WTC11 (cell line): Measurements from ENCODE around the gene NUF2. TPM values are rescaled to one million over a fixed set of nuclear protein-coding genes. Genes with fewer than 3 reads are reported as not detected.
"Not testable (repeated sequence)": the region's sequence is repeated elsewhere in the genome, so short reads cannot be mapped to it uniquely, and the experiment has no call there.

Experiments
- ATAC-seq: fragments of 200-7000 bp; cut with Tn5 transposase; 2 replicates; pipeline ENCODE4 v1.10.0; 2021; ENCODE audit warnings: mild to moderate bottlenecking, moderate library complexity
- CTCF ChIA-PET: fragments of 300-600 bp; sonication (Branson Sonifier 250); formaldehyde crosslinking; loops from one replicate; lab custom pipeline; 2021; ENCODE audit warnings: antibody characterized with exemption; lab: Charles Lee
- POLR2A ChIA-PET: fragments of 350-600 bp; sonication (Branson Sonifier 250); formaldehyde crosslinking; loops from one replicate; lab custom pipeline; 2021; ENCODE audit warnings: antibody characterized with exemption; lab: Charles Lee
- DNase-seq: peaks from one replicate; pipeline ENCODE4 v3.0.0; 2021; ENCODE audit warnings: low spot score
- H3K27ac Mint-ChIP-seq: 2 replicates; pipeline ENCODE4 v1.8.0; 2021; ENCODE audit warnings: mixed read lengths
- H3K27me3 Mint-ChIP-seq: 2 replicates; pipeline ENCODE4 v1.8.0; 2021; ENCODE audit warnings: low read depth, mild to moderate bottlenecking, moderate library complexity, mixed read lengths
- H3K36me3 Mint-ChIP-seq: 2 replicates; pipeline ENCODE4 v1.8.0; 2021; ENCODE audit warnings: mixed read lengths
- H3K4me1 Mint-ChIP-seq: 2 replicates; pipeline ENCODE4 v1.8.0; 2022; ENCODE audit warnings: mixed read lengths
- H3K4me3 Mint-ChIP-seq: 2 replicates; pipeline ENCODE4 v1.8.0; 2021; ENCODE audit warnings: mild to moderate bottlenecking, moderate library complexity, mixed read lengths
- H3K9me3 Mint-ChIP-seq: 2 replicates; pipeline ENCODE4 v1.8.0; 2021; ENCODE audit warnings: mixed read lengths
- ATF2 ChIP-seq: sonication (generic); formaldehyde crosslinking; IDR thresholded peaks from 2 replicates; pipeline ENCODE4 v1.8.1; 2022; ENCODE audit warnings: low read depth, missing genetic modification reagents, borderline replicate concordance
- CREB1 ChIP-seq: sonication (generic); formaldehyde crosslinking; IDR thresholded peaks from 2 replicates; pipeline ENCODE4 v1.8.0; 2023; ENCODE audit warnings: mild to moderate bottlenecking, missing genetic modification reagents
- ETV6 ChIP-seq: sonication (generic); formaldehyde crosslinking; IDR thresholded peaks from 2 replicates; pipeline ENCODE4 v1.8.1; 2022; ENCODE audit warnings: mild to moderate bottlenecking, missing genetic modification reagents
- GRHL2 ChIP-seq: fragments of 250-450 bp; sonication (Bioruptor Pico); IDR thresholded peaks from 2 replicates; pipeline ENCODE4 v1.8.0; 2022; ENCODE audit warnings: mild to moderate bottlenecking, moderate library complexity; ENCODE audit not compliant: insufficient replicate concordance, severe bottlenecking
- IRF2 ChIP-seq: sonication (generic); formaldehyde crosslinking; IDR thresholded peaks from 2 replicates; pipeline ENCODE4 v1.8.0; 2022; ENCODE audit warnings: low read depth, missing genetic modification reagents, borderline replicate concordance
- JAZF1 ChIP-seq: fragments of 250-450 bp; sonication (Bioruptor Pico); IDR thresholded peaks from 2 replicates; pipeline ENCODE4 v1.9.0; 2021; ENCODE audit warnings: moderate library complexity, mild to moderate bottlenecking, inconsistent platforms
- JUN ChIP-seq: sonication (generic); formaldehyde crosslinking; IDR thresholded peaks from 2 replicates; pipeline ENCODE4 v1.8.0; 2023; ENCODE audit warnings: mild to moderate bottlenecking, missing genetic modification reagents
- MLX ChIP-seq: sonication (generic); formaldehyde crosslinking; IDR thresholded peaks from 2 replicates; pipeline ENCODE4 v1.8.1; 2023; ENCODE audit warnings: mild to moderate bottlenecking, missing genetic modification reagents, moderate library complexity
- MYBL2 ChIP-seq: sonication (generic); formaldehyde crosslinking; IDR thresholded peaks from 2 replicates; pipeline ENCODE4 v1.8.1; 2023; ENCODE audit warnings: mild to moderate bottlenecking, moderate library complexity, missing genetic modification reagents
- NFE2L1 ChIP-seq: sonication (generic); formaldehyde crosslinking; IDR thresholded peaks from 2 replicates; pipeline ENCODE4 v1.8.1; 2023; ENCODE audit warnings: missing genetic modification reagents
- NFYB ChIP-seq: sonication (generic); formaldehyde crosslinking; conservative IDR thresholded peaks from 2 replicates; pipeline ENCODE4 v1.8.0; 2022; ENCODE audit warnings: low read depth, missing genetic modification reagents
- NR2C2 ChIP-seq: sonication (generic); formaldehyde crosslinking; IDR thresholded peaks from 2 replicates; pipeline ENCODE4 v1.8.0; 2022; ENCODE audit warnings: mild to moderate bottlenecking, missing genetic modification reagents
- OVOL2 ChIP-seq: fragments of 250-450 bp; sonication (Bioruptor Pico); IDR thresholded peaks from 2 replicates; pipeline ENCODE4 v1.9.0; 2021; ENCODE audit warnings: mild to moderate bottlenecking, borderline replicate concordance
- SMAD4 ChIP-seq: sonication (generic); formaldehyde crosslinking; IDR thresholded peaks from 2 replicates; pipeline ENCODE4 v1.8.0; 2022; ENCODE audit warnings: mild to moderate bottlenecking, missing genetic modification reagents
- STAT6 ChIP-seq: sonication (generic); formaldehyde crosslinking; conservative IDR thresholded peaks from 2 replicates; pipeline ENCODE4 v1.8.1; 2023; ENCODE audit warnings: mild to moderate bottlenecking, low read depth, missing genetic modification reagents, moderate library complexity
- TEAD4 ChIP-seq: sonication (generic); formaldehyde crosslinking; IDR thresholded peaks from 2 replicates; pipeline ENCODE4 v1.8.0; 2022; ENCODE audit warnings: mild to moderate bottlenecking, missing genetic modification reagents
- ZNF138 ChIP-seq: sonication (generic); formaldehyde crosslinking; conservative IDR thresholded peaks from 2 replicates; pipeline ENCODE4 v1.8.1; 2022; ENCODE audit warnings: mild to moderate bottlenecking, moderate library complexity, missing genetic modification reagents
- ZNF263 ChIP-seq: sonication (generic); formaldehyde crosslinking; IDR thresholded peaks from 2 replicates; pipeline ENCODE4 v1.8.1; 2022; ENCODE audit warnings: low read depth, mild to moderate bottlenecking, moderate library complexity, missing genetic modification reagents
- ZNF512 ChIP-seq: sonication (generic); formaldehyde crosslinking; IDR thresholded peaks from 2 replicates; pipeline ENCODE4 v1.8.1; 2022; ENCODE audit warnings: missing genetic modification reagents, borderline replicate concordance
- ZNF532 ChIP-seq: fragments of 250-450 bp; sonication (Bioruptor Pico); IDR thresholded peaks from 2 replicates; pipeline ENCODE4 v1.9.0; 2021; ENCODE audit warnings: mild to moderate bottlenecking, borderline replicate concordance
- ZSCAN18 ChIP-seq: fragments of 250-450 bp; sonication (Bioruptor Pico); IDR thresholded peaks from 2 replicates; pipeline ENCODE4 v2.1.2; 2022; ENCODE audit warnings: mild to moderate bottlenecking, moderate library complexity
- total RNA-seq: library from RNA; stranded (reverse); gene quantifications from 3 replicates; pipeline ENCODE4 v1.2.3, GENCODE V29; 2021

The NUF2 gene
- total RNA-seq, 1 experiment from 2014 or later, result 32.9 TPM

- H3K27ac Mint-ChIP-seq, H3K27me3 Mint-ChIP-seq, POLR2A ChIA-PET, ATAC-seq, H3K4me1 Mint-ChIP-seq, DNase-seq, H3K4me3 Mint-ChIP-seq, CTCF ChIA-PET: not testable (repeated sequence)
- H3K36me3 Mint-ChIP-seq, result peaks cover 22% of the 10 kb centered on the region
- peaks cover 21% of the 10 kb centered on the region for H3K9me3 Mint-ChIP-seq
Observed at GRCh38 chr1:163284867-163285266, 36.9 kb upstream of the NUF2 start.

GRCh38 chr1:163290025-163290640 lies 31.6 kb upstream of the NUF2 start:
- TF ChIP-seq ZNF138 (CRISPR knock-in tag) (no peak), ZNF512 (CRISPR knock-in tag) (no peak), STAT6 (CRISPR knock-in tag) (no peak), OVOL2 (no peak), ATF2 (CRISPR knock-in tag) (no peak), MLX (CRISPR knock-in tag) (no peak), ETV6 (CRISPR knock-in tag) (no peak), NR2C2 (CRISPR knock-in tag) (no peak), NFYB (CRISPR knock-in tag) (no peak), SMAD4 (CRISPR knock-in tag) (no peak), NFE2L1 (no peak), TEAD4 (CRISPR knock-in tag) (no peak), CREB1 (no peak), JAZF1 (CRISPR knock-in tag) (no peak)
- TF ChIP-seq, all 79 proteins: peak for 0
- CTCF ChIA-PET, result no interaction called here
- Mint-ChIP-seq H3K27me3 (no peaks in the 10 kb centered on the region; the same call in 1 of the 2 replicates), H3K27ac (peak overlapping the region; percentile 4; the same call in 1 of the 2 replicates), H3K9me3 (peaks cover 25% of the 10 kb centered on the region), H3K4me1 (peaks cover 10% of the 10 kb centered on the region), H3K4me3 (no peak overlapping the region), H3K36me3 (peaks cover 27% of the 10 kb centered on the region)
- no peak for DNase-seq
- 0 out of 2 replicates have a peak, but pooled peaks have one; percentile 32 for ATAC-seq
- POLR2A ChIA-PET, result no interaction called here

- no peak for DNase-seq
- ATAC-seq, result no peak
- ChIA-PET CTCF (no interaction called here), POLR2A (no interaction called here)
- H3K4me1 Mint-ChIP-seq, result peaks cover 10% of the 10 kb centered on the region
- no peak overlapping the region for H3K27ac Mint-ChIP-seq
- H3K36me3 Mint-ChIP-seq, result peaks cover 27% of the 10 kb centered on the region
- H3K9me3 Mint-ChIP-seq, result peaks cover 25% of the 10 kb centered on the region
- H3K27me3 Mint-ChIP-seq, result no peaks in the 10 kb centered on the region
- no peak overlapping the region for H3K4me3 Mint-ChIP-seq
- TF ChIP-seq JUN (CRISPR knock-in tag) (no peak), ZNF263 (CRISPR knock-in tag) (no peak), IRF2 (no peak), ZNF138 (CRISPR knock-in tag) (no peak), MYBL2 (no peak), GRHL2 (CRISPR knock-in tag) (no peak), ZNF532 (CRISPR knock-in tag) (no peak), ZSCAN18 (no peak)
Observed at GRCh38 chr1:163291461-163291860, 30.3 kb upstream of the NUF2 start.
